BE2C (cell line): ENCODE data around the gene LDB1.
A peak's percentile ranks its signal among the peaks of the same experiment; 100 is the strongest.

ENCODE experiments used
- DNase-seq: peaks from one replicate; pipeline ENCODE4 v3.0.0-alpha.2; 2020
- H3K27me3 ChIP-seq: fragments of 250-450 bp; sonication (Bioruptor Pico); 2 replicates; pipeline ENCODE4 v1.5.1; 2020; ENCODE audit warnings: mild to moderate bottlenecking
- H3K36me3 ChIP-seq: fragments of 250-450 bp; sonication (Bioruptor Pico); 2 replicates; pipeline ENCODE4 v1.5.1; 2020; ENCODE audit warnings: mild to moderate bottlenecking
- H3K4me1 ChIP-seq: fragments of 250-450 bp; sonication (Bioruptor Pico); 2 replicates; pipeline ENCODE4 v1.5.1; 2020
- H3K4me3 ChIP-seq: 2 replicates; pipeline ENCODE4 v1.5.1; 2011; ENCODE audit warnings: low read depth, low read length
- H3K9me3 ChIP-seq: fragments of 250-450 bp; sonication (Bioruptor Pico); 2 replicates; pipeline ENCODE4 v1.5.1; 2020
- CTCF ChIP-seq: IDR thresholded peaks from 2 replicates; pipeline ENCODE4 v1.5.1; 2012; ENCODE audit warnings: mild to moderate bottlenecking, low read depth, low read length

Gene LDB1

GRCh38 chr10:102116656-102117055, 3.5 kb downstream of the LDB1 start:
- H3K4me1 ChIP-seq: peaks cover 28% of the 10 kb centered on the region
- no peaks in the 10 kb centered on the region for H3K27me3 ChIP-seq
- H3K36me3 ChIP-seq: peaks cover 2% of the 10 kb centered on the region
- no peak for DNase-seq
- TF ChIP-seq CTCF: no peak
- H3K4me3 ChIP-seq: peak overlapping the region; percentile 90
- H3K9me3 ChIP-seq: no peaks in the 10 kb centered on the region

- DNase-seq: no peak
- Histone ChIP-seq H3K4me3 (no peak overlapping the region), H3K4me1 (peaks cover 23% of the 10 kb centered on the region), H3K27me3 (no peaks in the 10 kb centered on the region), H3K9me3 (no peaks in the 10 kb centered on the region), H3K36me3 (peaks cover 11% of the 10 kb centered on the region)
- TF ChIP-seq CTCF: no peak
Measured at GRCh38 chr10:102115775-102116174, 4.4 kb downstream of the LDB1 start.

DNA sequence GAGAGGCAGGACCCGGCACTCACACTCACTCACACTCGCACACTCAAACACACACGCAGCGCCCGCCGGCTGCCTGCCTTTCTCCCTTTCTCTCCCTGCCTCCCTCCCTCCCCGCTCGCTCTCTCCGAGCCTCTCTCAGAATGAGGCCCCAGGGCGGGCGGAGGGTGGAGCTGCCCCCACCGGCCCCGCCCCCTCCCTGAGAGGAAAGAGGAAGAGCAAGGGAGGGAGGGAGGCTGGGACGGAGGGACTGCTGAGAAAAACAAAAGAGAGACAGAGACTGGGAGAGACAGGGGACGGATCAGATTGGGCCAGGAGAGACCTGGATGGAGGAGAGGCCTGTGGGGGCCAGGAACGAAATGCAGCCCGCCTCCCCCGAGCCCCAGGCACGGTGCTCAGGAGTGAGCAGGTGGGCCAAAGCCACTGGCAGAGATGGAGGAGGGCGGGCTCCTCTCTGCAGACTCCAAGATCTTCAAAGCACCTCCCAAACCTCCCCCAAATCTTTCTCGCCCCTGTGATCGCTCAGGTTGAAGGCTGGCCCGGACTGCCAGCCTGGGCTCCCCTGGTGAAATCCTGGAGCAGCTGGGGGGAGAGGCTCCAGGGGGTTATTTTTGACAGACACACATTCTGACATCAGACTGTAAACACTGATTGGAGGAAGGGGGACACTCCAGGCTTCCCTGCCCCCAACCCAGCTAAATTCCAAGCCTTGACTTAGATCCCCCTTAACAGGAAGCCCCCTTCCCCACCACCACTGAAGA, 5.1 kb downstream of the LDB1 start:
- Histone ChIP-seq H3K4me1 (peaks cover 23% of the 10 kb centered on the region), H3K4me3 (peak overlapping the region; percentile 74), H3K27me3 (no peaks in the 10 kb centered on the region), H3K36me3 (peaks cover 19% of the 10 kb centered on the region), H3K9me3 (no peaks in the 10 kb centered on the region)
- TF ChIP-seq CTCF: no peak
- DNase-seq: peak; percentile 91

DNA sequence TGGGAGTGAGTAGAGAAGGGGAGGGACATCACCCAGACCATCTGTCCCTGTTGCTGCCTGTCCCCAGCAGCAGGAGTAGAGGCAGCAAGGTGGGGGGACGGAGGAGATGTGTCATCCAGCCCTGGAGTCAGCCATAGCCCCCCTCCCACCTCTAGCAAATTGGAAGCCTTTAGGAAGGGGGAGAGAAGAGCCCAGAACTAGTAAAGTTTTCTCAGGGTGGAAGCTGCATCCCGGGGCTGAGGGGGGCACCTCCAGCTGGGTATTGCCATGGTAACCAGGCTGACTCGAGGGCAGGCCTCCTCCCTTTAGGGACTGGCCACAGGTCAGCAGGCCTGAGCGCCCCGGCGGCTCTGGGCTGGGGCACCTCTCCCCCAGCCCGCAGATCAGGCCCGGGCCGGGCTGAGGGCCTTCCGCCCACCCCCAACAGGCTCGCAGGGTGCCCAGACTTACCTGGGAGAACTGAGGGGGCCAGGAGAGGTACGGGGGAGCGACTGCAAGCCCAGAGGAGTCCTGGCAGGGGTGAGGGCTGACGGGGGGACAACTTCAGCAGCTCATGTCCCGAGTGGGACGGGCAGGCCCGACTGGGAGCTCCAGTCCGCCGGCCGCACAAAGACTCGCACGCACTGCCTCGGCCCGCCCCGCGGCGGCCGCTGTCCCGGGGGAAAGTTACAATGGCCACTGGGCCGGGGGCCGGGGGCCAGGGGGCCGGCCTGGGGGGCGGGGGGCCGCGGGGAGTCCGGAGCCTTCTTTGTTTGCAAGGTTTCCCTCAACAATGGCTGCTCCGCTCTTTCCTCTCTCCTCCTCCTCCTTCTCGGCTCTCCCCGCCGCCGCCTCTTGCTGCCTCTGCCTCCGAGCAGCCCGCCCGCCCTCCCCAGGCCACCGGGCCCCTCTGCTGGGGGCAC, 6.0 kb downstream of the LDB1 start:
- Histone ChIP-seq H3K9me3 (no peaks in the 10 kb centered on the region), H3K27me3 (no peaks in the 10 kb centered on the region), H3K4me1 (peaks cover 23% of the 10 kb centered on the region), H3K36me3 (peaks cover 27% of the 10 kb centered on the region), H3K4me3 (peak overlapping the region; percentile 74)
- TF ChIP-seq CTCF: no peak
- DNase-seq: no peak

DNA sequence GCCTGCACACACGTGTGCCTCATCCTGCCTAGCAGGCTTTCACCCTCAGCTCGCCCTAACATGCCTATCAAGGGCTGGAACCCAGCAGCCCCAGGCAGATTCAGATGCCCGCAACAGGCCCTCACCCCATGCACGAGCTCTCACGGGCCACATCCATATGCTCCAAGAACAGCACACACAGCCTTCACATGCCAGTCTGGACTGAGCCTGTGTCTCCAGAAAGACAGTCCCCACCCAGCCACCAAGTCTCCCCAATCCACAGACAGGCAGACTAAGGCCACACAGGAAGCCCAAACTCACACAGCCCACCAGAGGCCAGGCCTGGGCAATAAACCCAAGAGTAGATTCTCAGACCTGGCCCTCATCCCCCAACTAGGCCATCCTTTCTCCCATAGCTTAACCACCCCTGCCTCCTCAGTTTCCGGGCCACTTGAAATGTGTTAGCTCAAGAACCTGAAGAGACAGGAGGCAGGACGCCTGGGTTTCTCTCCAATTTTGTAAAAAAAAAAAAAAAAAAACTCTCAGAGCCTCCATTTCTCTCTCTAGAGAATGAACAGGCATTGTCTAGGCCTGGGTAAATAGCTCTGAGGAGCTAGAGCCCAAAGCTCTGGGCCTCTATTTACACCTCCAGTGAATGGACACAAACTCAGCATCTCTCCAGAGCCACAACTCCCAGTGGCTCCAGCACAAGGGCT, 6.8 kb downstream of the LDB1 start:
- H3K4me3 ChIP-seq: peak overlapping the region; percentile 74
- DNase-seq: no peak
- H3K36me3 ChIP-seq: peaks cover 35% of the 10 kb centered on the region
- no peaks in the 10 kb centered on the region for H3K27me3 ChIP-seq
- H3K4me1 ChIP-seq: peaks cover 23% of the 10 kb centered on the region
- H3K9me3 ChIP-seq: no peaks in the 10 kb centered on the region
- no peak for TF ChIP-seq CTCF
